ENCODE data around the gene CC2D2B. TPM values are rescaled to one million over a fixed set of nuclear protein-coding genes. Genes with fewer than 3 reads are reported as not detected.

Gene CC2D2B, protein sequence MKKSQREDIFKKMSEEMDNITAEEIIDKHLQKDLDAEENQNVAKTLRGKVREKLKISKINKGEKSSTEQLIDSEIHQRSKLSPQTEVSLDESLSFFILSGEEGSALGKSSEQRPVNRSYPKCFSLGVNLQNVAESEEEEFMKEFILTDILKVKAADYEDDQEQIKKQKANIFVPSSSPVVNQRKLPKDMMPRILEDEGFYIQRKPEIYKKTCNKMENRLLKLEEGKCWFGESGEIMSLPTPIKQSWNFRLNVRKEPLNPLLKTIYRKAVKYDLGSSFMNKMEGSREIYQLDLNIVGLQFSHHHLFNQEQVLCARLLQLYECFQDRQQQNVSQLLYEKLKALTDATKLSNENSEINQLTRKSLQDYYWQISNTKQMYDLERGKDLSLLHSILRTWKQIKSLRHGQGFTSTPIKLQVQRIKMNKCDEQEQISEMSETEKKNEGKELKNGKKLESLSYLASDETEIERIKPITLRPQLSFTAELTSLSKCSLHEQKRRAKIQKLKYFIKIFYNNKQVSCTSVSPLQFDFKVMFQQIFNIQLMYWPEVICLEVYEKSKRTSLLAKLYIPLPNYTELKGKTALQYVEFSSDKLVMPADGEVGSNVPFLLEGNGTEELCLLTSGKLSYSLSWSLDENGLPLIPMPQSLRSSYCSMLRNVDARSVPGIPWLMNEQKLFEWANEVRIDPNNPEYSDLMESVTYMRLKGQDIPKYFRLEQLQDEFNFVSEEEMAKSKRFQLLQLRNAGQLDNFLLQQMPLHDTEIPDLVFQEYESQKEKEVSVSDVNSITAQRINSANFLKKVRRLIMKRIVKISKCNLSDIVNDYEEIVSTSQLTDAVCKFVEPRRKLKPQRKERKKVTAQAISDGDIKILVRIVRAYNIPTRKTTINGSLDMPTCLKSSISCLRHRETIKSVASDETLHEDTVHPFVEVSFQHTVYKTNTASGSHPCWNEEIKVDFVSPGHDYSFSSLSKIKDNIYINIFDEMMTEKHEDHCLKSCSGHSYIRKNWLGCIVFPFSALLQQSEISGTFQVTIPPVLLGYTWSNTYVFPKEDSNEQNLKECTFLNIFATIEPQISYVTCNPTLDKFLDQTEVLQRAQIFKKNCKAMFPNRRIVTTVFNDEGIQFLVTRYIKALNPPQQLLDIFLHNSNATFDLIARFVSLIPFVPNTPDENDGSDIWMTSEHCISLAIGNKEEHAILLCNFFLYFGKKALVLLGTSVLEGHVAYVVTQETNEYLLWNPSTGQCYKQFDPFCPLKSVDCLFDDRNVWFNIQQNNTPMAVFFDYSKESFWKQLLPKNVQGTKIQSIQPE (N-terminal part only)
- not detected in 2 replicates for total RNA-seq

DNA sequence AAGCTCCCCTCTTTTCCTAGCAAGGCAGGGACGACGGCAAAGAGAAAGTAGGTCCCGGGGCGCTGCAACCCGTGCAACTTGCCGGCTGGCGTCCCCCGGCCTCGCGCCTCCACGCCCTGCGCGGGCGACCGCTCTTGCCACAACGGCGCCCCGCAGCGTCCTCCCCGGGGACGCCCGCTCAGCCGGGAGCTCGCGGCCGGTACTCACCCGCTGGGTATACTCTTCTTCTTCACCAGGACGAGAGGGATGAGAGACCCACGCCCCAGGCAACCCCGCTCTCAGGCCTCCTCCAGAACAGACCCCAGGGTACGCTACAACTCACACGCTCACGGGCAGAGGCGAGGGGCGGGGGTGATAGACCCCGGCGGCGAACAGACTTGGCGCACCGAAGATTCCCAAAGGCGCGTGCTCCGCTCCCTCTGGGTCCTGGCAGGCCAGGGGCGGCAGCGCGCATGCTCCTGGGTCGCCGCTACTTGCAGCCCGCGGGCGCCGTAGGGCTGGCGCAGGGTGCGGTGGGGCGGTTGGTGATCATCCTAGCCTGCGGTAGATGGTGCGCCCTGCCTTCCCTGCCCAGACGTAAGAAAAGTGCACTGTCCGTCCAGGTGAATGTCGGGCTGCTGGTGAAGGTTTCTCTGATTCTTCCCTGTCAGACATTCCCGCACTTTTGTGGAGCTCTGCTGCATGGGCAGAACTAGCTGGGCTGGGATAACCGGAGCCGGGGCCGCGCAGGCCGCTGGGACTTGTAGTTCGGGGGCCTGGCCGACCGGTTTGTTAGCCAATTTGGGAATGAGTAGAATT is at the start of gene CC2D2B:
Gene CC2D2B, plus strand, starts transcription at position 520 of the 798 bp plus-strand sequence. CDS start 3,349 bp downstream, outside the sequence.

DNA sequence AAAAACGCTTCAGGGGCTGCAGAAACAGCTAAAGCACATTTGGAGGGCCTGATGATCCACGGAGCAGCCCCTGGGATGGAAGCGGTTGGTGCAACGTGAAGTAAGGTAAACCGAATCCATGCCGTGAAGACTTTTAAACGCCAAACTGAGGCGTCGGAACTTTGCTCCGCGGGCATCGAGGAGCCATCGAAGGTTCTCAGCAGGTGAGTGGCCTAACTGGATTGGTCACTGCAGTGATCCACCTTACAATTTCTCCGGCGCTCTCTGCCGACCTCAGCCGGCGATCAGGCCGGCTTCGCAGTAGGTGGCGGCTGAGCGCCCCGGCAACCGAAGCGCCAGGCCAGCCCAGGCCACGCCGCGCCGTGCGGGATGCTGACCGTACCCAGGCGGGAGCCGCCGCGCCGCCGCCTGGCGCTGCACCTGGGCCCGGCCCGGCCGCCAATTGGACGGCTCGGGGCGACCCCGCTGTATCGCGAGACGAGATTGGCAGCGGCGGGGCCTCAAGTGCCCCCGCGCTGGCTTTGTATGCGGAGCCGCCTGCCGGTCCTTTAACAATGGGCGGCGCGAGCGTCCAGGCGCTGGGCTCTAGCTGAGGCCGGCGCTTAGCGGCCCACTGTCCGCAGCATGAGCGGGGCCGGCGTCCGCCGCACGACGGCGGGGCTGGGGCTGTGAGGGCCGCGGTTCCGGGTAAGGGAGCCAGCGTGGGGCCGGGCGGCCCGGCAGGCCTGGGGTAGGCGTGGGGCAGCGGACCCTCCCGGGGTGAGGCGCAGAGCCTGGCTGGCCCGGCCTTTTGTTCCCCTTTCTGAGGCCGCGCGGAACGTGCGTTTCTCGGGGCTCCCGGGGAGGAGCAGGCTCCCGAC is 135.5 kb downstream of the CC2D2B start, which contains the start of gene CCNJ:
Gene CCNJ, plus strand, starts transcription at position 551 of the 860 bp plus-strand sequence. CDS start 811 bp downstream, outside the sequence.

Other genes starting within 250 kb of the CC2D2B start
- 27.2 and 33.6 TPM in 2 replicates for gene TCTN3, start 214.0 kb upstream of the CC2D2B start, total RNA-seq
- gene ENTPD1, start 151.8 kb upstream of the CC2D2B start, total RNA-seq = 0.49 and 0.75 TPM in 2 replicates
- gene CCNJ, start 135.6 kb downstream of the CC2D2B start, total RNA-seq = 1.2 and 2.6 TPM in 2 replicates
- 5.9 and 6.6 TPM in 2 replicates for gene ZNF518A, start 222.3 kb downstream of the CC2D2B start, total RNA-seq